HCT116 (cell line): ENCODE results near the gene SNCAIP. TPM values are rescaled to one million over a fixed set of nuclear protein-coding genes. Genes with fewer than 3 reads are reported as not detected.

ENCODE experiments used
- ATAC-seq: fragments of 200-7000 bp; cut with Tn5 transposase; 2 replicates; pipeline ENCODE4 v1.9.1; 2020; ENCODE audit warnings: mild to moderate bottlenecking, moderate library complexity
- BruUV-seq: library from RNA; stranded (reverse); fragments of 400-500 nt; replicated peaks from 2 replicates; lab custom pipeline; 2021; lab: Mats Ljungman, UMichigan
- CTCF ChIA-PET: fragments of 300-600 bp; sonication (Branson Sonifier 250); formaldehyde crosslinking; loops from one replicate; lab custom pipeline; 2021; ENCODE audit warnings: antibody characterized with exemption; lab: Charles Lee
- POLR2A ChIA-PET: fragments of 300-600, 350-600 bp; sonication (Branson Sonifier 250); formaldehyde crosslinking; loops from one replicate; lab custom pipeline; 2021; ENCODE audit warnings: antibody characterized with exemption; lab: Charles Lee
- RAD21 ChIA-PET, 2 experiments: fragments of 300-600 bp; sonication (Branson Sonifier 250); formaldehyde crosslinking; loops; one replicate each; lab custom pipeline; 2023; ENCODE audit warnings: low total read pairs in 2 of 2; ENCODE audit not compliant: uncharacterized antibody in 2 of 2, unreplicated experiment in 2 of 2, low non-redundant PET in 1 of 2; lab: Charles Lee
- DNase-seq: peaks from one replicate; pipeline ENCODE4 v3.0.0-alpha.2; 2010; ENCODE audit warnings: low read depth, low spot score
- H2AFZ ChIP-seq: fragments of 200-600 bp; shearing (Covaris generic), sonication (generic); 2 replicates; pipeline ENCODE4 v1.6.1; 2017; ENCODE audit warnings: low read depth, mixed run types, mixed read lengths, antibody characterized with exemption, low read length; ENCODE audit not compliant: poor library complexity, severe bottlenecking
- H3K27ac ChIP-seq: 2 replicates; pipeline ENCODE4 v1.5.1; 2012; ENCODE audit warnings: low read depth, low read length
- H3K27me3 ChIP-seq: fragments of 200-600 bp; sonication (generic); 2 replicates; pipeline ENCODE4 v1.6.1; 2016; ENCODE audit warnings: mixed run types, low read length, mixed read lengths; ENCODE audit not compliant: insufficient read depth
- H3K36me3 ChIP-seq, 2 experiments: fragments of 200-500 bp in 1 of 2; fragments of 200-600 bp in 1 of 2; sonication (Bioruptor generic) in 1 of 2; sonication (generic) in 1 of 2; 2 replicates each; pipeline versions ENCODE4 v1.5.1 to v1.6.1; 2014 to 2016; ENCODE audit warnings: low read length in 2 of 2, inconsistent platforms in 1 of 2, mixed read lengths in 1 of 2, mixed run types in 1 of 2; ENCODE audit not compliant: insufficient read depth in 2 of 2, control insufficient read depth in 1 of 2
- H3K4me1 ChIP-seq, 2 experiments: fragments of 200-600 bp in 1 of 2; sonication (generic) in 1 of 2; 2 replicates each; pipeline versions ENCODE4 v1.5.1 to v1.6.1; 2012 to 2017; ENCODE audit warnings: low read length in 2 of 2, inconsistent platforms in 1 of 2, mild to moderate bottlenecking in 1 of 2, mixed read lengths in 1 of 2, mixed run types in 1 of 2, moderate library complexity in 1 of 2; ENCODE audit not compliant: insufficient read depth in 2 of 2, control insufficient read depth in 1 of 2
- H3K4me2 ChIP-seq: fragments of 200-600 bp; sonication (generic); 2 replicates; pipeline ENCODE4 v1.6.1; 2017; ENCODE audit warnings: mixed run types, low read length, mixed read lengths
- H3K4me3 ChIP-seq, 2 experiments: fragments of 200-600 bp in 1 of 2; sonication (generic) in 1 of 2; replicated peaks in 1 of 2; 2 replicates each; pipeline ENCODE4 v1.5.1; 2011 to 2016; ENCODE audit warnings: low read length in 2 of 2, control low read depth in 1 of 2, low read depth in 1 of 2, mild to moderate bottlenecking in 1 of 2, mixed read lengths in 1 of 2, mixed run types in 1 of 2
- H3K79me2 ChIP-seq: fragments of 200-600 bp; sonication (generic); 2 replicates; pipeline ENCODE4 v1.6.1; 2017; ENCODE audit warnings: mild to moderate bottlenecking, mixed run types, low read length, moderate library complexity, mixed read lengths; ENCODE audit not compliant: insufficient read depth
- H3K9ac ChIP-seq: fragments of 200-600 bp; sonication (generic); 2 replicates; pipeline ENCODE4 v1.6.1; 2016; ENCODE audit warnings: low read length, mixed read lengths
- H3K9me2 ChIP-seq: fragments of 200-600 bp; sonication (generic), shearing (Covaris generic); 2 replicates; pipeline ENCODE4 v1.6.1; 2017; ENCODE audit warnings: mixed run types, mild to moderate bottlenecking, moderate library complexity; ENCODE audit not compliant: insufficient read depth
- H3K9me3 ChIP-seq, 2 experiments: fragments of 200-500 bp in 1 of 2; fragments of 200-600 bp in 1 of 2; sonication (Bioruptor generic) in 1 of 2; sonication (generic) in 1 of 2; 2 replicates each; pipeline ENCODE4 v1.6.1; 2014 to 2017; ENCODE audit warnings: low read length in 2 of 2, mixed read lengths in 2 of 2, inconsistent platforms in 1 of 2, low read depth in 1 of 2, mild to moderate bottlenecking in 1 of 2, mixed run types in 1 of 2, moderate library complexity in 1 of 2; ENCODE audit not compliant: control insufficient read depth in 1 of 2, insufficient read depth in 1 of 2
- H4K20me1 ChIP-seq: fragments of 200-600 bp; sonication (generic), shearing (Covaris generic); 2 replicates; pipeline ENCODE4 v1.6.1; 2017; ENCODE audit warnings: mixed run types, mild to moderate bottlenecking, moderate library complexity; ENCODE audit not compliant: insufficient read depth
- CTCF ChIP-seq, 3 experiments: fragments of 200-600 bp in 1 of 3; sonication (generic) in 1 of 3; IDR thresholded peaks in 2 of 3; conservative IDR thresholded peaks in 1 of 3; 2 replicates each; pipeline ENCODE4 v1.5.1; 2012 to 2017; ENCODE audit warnings: low read depth in 2 of 3, low read length in 2 of 3, antibody characterized with exemption in 1 of 3, borderline replicate concordance in 1 of 3, control low read depth in 1 of 3, mild to moderate bottlenecking in 1 of 3, mixed read lengths in 1 of 3, mixed run types in 1 of 3, moderate library complexity in 1 of 3; ENCODE audit not compliant: insufficient read depth in 1 of 3
- ELF1 ChIP-seq: IDR thresholded peaks from 2 replicates; pipeline ENCODE4 v1.6.1; 2012; ENCODE audit warnings: low read depth, borderline replicate concordance
- EZH2phosphoT487 ChIP-seq: fragments of 200-600 bp; IDR thresholded peaks from 2 replicates; pipeline ENCODE4 v1.6.1; 2018; ENCODE audit warnings: antibody characterized with exemption, borderline replicate concordance
- FOSL1 ChIP-seq: IDR thresholded peaks from 2 replicates; pipeline ENCODE4 v1.6.1; 2012; ENCODE audit warnings: low read depth
- JUND ChIP-seq: IDR thresholded peaks from 2 replicates; pipeline ENCODE4 v1.6.1; 2012
- MAX ChIP-seq: IDR thresholded peaks from 2 replicates; pipeline ENCODE4 v1.6.1; 2012
- POLR2A ChIP-seq: IDR thresholded peaks from 2 replicates; pipeline ENCODE4 v1.7.0; 2011; ENCODE audit warnings: borderline replicate concordance; ENCODE audit not compliant: insufficient read depth, insufficient read length; ENCODE audit errors: extremely low read depth
- POLR2AphosphoS5 ChIP-seq: IDR thresholded peaks from 2 replicates; pipeline ENCODE4 v1.6.1; 2011; ENCODE audit warnings: mild to moderate bottlenecking, low read depth, low read length, moderate library complexity
- RAD21 ChIP-seq: IDR thresholded peaks from 2 replicates; pipeline ENCODE4 v1.6.1; 2012; ENCODE audit warnings: low read depth, mild to moderate bottlenecking
- SIN3A ChIP-seq: IDR thresholded peaks from 2 replicates; pipeline ENCODE4 v1.6.1; 2012; ENCODE audit warnings: low read depth
- SP1 ChIP-seq: IDR thresholded peaks from 2 replicates; pipeline ENCODE4 v1.6.1; 2012; ENCODE audit warnings: low read depth
- SRF ChIP-seq: IDR thresholded peaks from 2 replicates; pipeline ENCODE4 v1.6.1; 2012; ENCODE audit warnings: low read depth
- TCF7L2 ChIP-seq: IDR thresholded peaks from 2 replicates; pipeline ENCODE4 v1.7.0; 2011; ENCODE audit warnings: borderline replicate concordance, inconsistent platforms; ENCODE audit not compliant: insufficient read depth, insufficient read length; ENCODE audit errors: extremely low read depth
- YY1 ChIP-seq: IDR thresholded peaks from 2 replicates; pipeline ENCODE4 v1.6.1; 2011; ENCODE audit warnings: low read length, low read depth, moderate library complexity, mild to moderate bottlenecking; ENCODE audit not compliant: insufficient replicate concordance; ENCODE audit errors: extremely low read depth
- ZBTB33 ChIP-seq: IDR thresholded peaks from 2 replicates; pipeline ENCODE4 v1.6.1; 2011; ENCODE audit warnings: mild to moderate bottlenecking, low read length, moderate library complexity; ENCODE audit not compliant: insufficient replicate concordance; ENCODE audit errors: extremely low read depth
- ZFX ChIP-seq: fragments of 450-650 bp; IDR thresholded peaks from 2 replicates; pipeline ENCODE4 v1.6.1; 2017
- ZNF274 ChIP-seq: fragments of 200-500 bp; sonication (Bioruptor generic); IDR thresholded peaks from 2 replicates; pipeline ENCODE4 v1.6.1; 2014; ENCODE audit warnings: mild to moderate bottlenecking, low read depth, low read length, inconsistent platforms
- intact Hi-C: fragments of 100-400 bp; cut with micrococcal nuclease; formaldehyde crosslinking; loops from 2 replicates; pipeline ENCODE4 v1.10.0; 2022
- total RNA-seq: library from RNA; stranded (reverse); gene quantifications from one replicate; pipeline ENCODE4 v1.2.1, GENCODE V29; 2021; ENCODE audit not compliant: unreplicated experiment

SNCAIP gene
- total RNA-seq, 1 experiment from 2014 or later, result not detected

DNA sequence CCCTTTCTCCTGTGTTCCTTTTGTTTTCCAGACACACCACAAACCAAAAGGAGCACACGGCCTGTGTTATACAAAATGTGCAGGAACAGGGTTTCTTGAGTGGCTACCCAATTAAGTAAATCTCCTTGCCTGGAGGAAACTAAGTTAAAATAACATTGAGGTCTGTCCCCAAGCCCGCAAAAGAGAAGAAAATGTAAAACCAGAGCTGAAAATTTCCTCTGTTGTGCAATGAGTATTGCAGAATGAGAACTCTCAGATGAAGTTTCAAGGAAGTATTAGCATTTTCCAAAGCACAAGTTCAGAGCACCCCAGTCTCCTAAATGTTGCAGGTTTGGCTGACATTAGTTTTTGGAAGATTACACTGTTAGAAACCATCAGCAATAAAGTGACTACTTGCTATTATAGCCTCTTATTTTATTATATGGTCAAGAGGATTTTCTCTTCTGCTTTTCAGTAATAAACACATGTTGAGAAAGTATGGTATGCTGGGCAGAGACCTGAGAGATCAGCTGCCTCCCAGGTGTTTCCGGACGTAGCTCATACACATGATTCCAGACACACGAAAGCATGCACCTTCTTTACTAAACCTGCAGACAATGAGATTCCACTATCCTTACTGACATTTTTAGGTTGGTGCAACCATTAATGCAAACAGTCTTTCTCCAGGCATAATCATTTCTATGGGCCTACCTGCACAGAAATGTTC, 161.3 kb downstream of the SNCAIP start:
- Histone ChIP-seq H3K9me2 (no peaks in the 10 kb centered on the region), H4K20me1 (no peaks in the 10 kb centered on the region), H3K4me1 (no peaks in the 10 kb centered on the region), H2AFZ (no peak overlapping the region), H3K27me3 (no peaks in the 10 kb centered on the region), H3K36me3 (no peaks in the 10 kb centered on the region), H3K9me3 (no peaks in the 10 kb centered on the region), H3K27ac (no peak overlapping the region), H3K4me3 (no peak overlapping the region)
- RAD21 ChIA-PET, result no interaction called here
- intact Hi-C loops, result no loop called here
- ATAC-seq (no peak), DNase-seq (no peak)
- TF ChIP-seq RAD21, result no peak
- no peak for TF ChIP-seq EZH2phosphoT487
- TF ChIP-seq POLR2A, result no peak
- no peak for TF ChIP-seq MAX
- TF ChIP-seq POLR2AphosphoS5, result no peak
- TF ChIP-seq, all 23 proteins: peak for 0
- Histone ChIP-seq H3K79me2 (no peaks in the 10 kb centered on the region), H3K9ac (no peak overlapping the region), H3K4me2 (no peak overlapping the region)
- no TSS peak for BruUV-seq
- ChIA-PET CTCF (no interaction called here), POLR2A (no interaction called here)

- ATAC-seq, result no peak
- H4K20me1 ChIP-seq, result no peaks in the 10 kb centered on the region
- H3K4me2 ChIP-seq, result no peak overlapping the region
- BruUV-seq, result no TSS peak
- CTCF ChIA-PET, result no interaction called here
- no peaks in the 10 kb centered on the region for H3K79me2 ChIP-seq
- H3K4me1 ChIP-seq, result peaks cover 0 to 3% of the 10 kb centered on the region in 2 experiments; a peak in 1 of 4 replicates
- no peak for DNase-seq
- no peaks in the 10 kb centered on the region for H3K9me3 ChIP-seq
- no peaks in the 10 kb centered on the region for H3K27me3 ChIP-seq
- RAD21 ChIA-PET, result no interaction called here
- H3K36me3 ChIP-seq, result no peaks in the 10 kb centered on the region
- intact Hi-C loops, result no loop called here
- no peak overlapping the region for H3K9ac ChIP-seq
- H3K9me2 ChIP-seq, result no peaks in the 10 kb centered on the region
- no peak overlapping the region for H2AFZ ChIP-seq
- H3K4me3 ChIP-seq, result no peak overlapping the region
- H3K27ac ChIP-seq, result no peak overlapping the region
- POLR2A ChIA-PET, result no interaction called here
- TF ChIP-seq CTCF (IDR thresholded peaks at IDR 0.05 in 2 of 3, conservative IDR thresholded peaks at IDR 0.05 in 1 of 3; ENCODE audit: borderline replicate concordance in 1 of 3, insufficient read depth in 1 of 3, low read depth in 2 of 3, low read length in 2 of 3) (no peak), MAX (no peak), JUND (no peak), SRF (no peak), FOSL1 (no peak), ZBTB33 (no peak), SIN3A (no peak), ZFX (no peak), ELF1 (no peak), YY1 (no peak), SP1 (no peak), POLR2AphosphoS5 (no peak), POLR2A (no peak), ZNF274 (no peak), TCF7L2 (no peak)
Observed at GRCh38 chr5:122473941-122474340, 161.9 kb downstream of the SNCAIP start.
